Stimulated activated CD4-positive, alpha-beta T cell treated with anti-CD3 and anti-CD28 coated beads, Interleukin-2, amount 100 ng/mL, for 4 hours (primary cell): ENCODE data around the gene LIX1.

ENCODE experiments used
- DNase-seq: peaks from one replicate; pipeline ENCODE4 v3.0.0-alpha.2; 2020; ENCODE audit warnings: low read depth

The LIX1 gene

DNA sequence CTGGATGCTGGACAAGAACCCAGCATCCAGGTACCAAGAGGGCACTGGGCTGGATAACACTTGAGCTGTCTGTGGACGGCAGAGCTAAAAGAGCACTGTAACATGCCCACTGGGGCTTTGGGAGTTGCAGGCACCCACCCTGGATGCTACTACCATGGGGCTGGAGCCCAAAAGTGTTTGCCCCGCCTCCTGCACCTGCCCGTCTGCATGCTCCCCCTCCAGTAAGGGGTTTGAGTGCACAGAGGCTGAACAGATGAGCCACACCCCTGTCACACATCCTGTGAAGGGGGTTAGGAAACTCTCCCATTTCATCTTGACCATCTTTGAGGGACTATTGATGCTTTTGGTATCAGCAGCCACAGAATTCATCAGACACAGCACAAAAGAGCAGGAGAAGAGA is 69.0 kb downstream of the LIX1 start:
- DNase-seq = no peak

DNA sequence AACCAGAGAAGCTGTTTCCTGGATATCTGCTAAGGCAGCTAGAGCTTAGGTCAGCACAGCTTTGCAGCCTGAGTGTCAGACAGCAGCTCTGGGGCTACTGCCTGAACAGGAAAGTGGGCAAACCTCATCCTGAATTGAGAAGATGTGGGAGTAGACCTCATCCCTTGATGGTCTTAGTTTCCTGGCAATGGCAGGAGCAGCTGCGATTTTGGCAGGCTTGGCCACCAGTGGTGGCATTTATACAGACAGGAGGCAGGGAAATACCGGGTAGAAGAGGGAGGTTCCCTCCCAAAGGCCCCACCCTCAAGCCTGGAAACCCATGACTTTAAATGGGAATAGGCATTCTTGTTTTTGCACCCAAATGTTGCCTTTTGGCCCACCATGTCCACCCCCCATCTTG is 69.7 kb downstream of the LIX1 start:
- no peak for DNase-seq

- no peak for DNase-seq
These were observed 70.4 kb downstream of the LIX1 start for GRCh38 chr5:97071993-97072392.

DNA sequence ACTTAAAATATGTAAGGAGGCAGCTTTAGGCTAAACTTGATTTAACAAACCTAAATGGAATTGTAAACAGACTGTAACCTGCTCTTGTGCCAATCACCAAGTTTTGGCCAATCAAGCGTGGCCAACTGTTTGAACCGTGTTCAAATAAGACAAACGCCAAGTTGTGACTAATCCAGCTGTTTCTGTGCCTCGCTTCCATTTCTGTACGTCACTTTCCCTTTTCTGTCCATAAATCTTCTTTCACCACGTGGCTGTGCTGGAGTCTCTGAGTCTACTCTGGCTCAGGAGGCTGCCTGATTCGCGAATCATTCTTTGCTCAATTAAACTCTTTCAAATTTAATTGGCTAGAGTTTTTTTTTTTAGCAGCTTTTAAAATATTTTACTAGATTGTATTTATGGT is 71.3 kb downstream of the LIX1 start:
- no peak for DNase-seq

GRCh38 chr5:97070234-97070633 is 72.2 kb downstream of the LIX1 start:
- no peak for DNase-seq

GRCh38 chr5:97067296-97067850 is 75.0 kb downstream of the LIX1 start:
- DNase-seq = no peak

DNA sequence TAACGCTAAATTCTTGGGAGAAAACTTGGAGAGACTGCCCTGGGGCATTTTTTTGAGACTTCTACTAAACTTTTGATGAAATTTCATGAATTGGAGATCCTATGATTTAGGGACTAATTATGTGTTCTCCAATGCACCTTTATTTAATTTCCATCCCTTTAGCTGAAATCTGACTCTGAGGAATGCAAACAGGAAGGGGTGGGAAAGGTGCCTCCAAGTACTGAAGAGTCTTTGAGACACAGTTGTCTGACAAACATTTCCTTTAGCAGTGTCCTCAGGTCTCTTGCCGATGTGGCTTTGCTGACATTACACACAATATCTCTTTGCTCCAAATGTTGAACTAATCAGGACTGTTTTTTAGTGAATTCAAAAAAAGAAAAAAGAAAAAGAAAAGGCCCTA is 76.9 kb downstream of the LIX1 start:
- no peak for DNase-seq

DNA sequence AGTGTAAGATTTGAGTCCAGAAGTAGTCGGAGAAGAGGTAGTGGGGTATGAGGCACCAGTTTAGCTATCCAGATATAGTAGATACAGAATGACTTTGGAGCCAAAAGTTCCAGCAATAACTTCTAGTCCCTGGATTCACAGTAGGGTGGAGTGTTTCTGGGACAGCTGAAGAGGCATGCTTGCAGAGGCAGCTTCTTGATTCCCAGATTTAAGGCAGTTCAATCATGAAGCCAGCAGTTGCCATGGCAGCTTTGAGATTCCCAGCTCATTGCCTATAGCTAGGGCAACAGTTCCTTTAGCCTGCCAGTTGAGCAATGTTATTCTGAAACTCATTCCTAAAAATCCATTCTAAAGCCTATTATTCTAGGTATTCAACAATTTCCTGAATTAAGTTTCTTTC is 79.2 kb downstream of the LIX1 start:
- no peak for DNase-seq

GRCh38 chr5:97062046-97062445 is 80.4 kb downstream of the LIX1 start:
- no peak for DNase-seq

DNA sequence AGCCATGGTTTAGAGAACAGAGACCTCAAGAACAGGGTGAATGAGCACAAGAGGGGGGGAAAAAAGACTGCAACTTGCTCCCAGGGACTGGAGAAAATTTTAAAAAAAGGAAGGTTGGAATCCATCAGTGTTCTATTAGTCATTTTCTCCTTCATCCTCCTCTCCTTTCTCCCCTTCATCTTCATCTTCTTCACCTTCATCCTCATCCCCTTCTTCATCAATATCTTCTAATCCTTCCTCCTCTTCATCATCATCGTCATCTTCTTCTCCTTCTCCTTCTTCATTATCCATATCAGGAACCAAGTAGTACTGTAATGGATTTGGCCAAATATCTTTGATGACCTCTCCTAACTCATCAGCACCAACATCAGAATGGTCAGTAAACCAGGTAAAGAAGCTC is 86.1 kb downstream of the LIX1 start:
- DNase-seq = no peak

DNA sequence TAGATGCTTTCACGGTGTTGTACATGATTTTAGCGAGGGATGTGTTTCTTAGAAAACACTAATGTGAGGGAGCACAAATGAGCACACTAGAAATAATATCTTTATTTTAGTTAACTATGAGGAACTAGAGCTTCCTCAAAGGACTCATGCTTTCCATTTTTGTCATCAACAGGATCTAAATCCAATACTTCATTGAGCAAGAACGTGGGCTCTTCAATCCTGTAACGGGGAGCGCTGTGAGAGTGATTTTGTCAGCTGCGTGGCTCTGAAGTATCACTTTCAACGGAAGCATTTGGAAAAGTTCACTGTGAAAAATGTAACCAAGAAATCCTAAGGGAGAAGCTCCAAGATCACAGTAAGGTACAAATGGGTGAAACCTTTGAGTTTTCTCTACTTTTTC is 93.2 kb downstream of the LIX1 start:
- DNase-seq = no peak

- no peak for DNase-seq
These were observed 95.3 kb downstream of the LIX1 start for GRCh38 chr5:97047076-97047475.

DNA sequence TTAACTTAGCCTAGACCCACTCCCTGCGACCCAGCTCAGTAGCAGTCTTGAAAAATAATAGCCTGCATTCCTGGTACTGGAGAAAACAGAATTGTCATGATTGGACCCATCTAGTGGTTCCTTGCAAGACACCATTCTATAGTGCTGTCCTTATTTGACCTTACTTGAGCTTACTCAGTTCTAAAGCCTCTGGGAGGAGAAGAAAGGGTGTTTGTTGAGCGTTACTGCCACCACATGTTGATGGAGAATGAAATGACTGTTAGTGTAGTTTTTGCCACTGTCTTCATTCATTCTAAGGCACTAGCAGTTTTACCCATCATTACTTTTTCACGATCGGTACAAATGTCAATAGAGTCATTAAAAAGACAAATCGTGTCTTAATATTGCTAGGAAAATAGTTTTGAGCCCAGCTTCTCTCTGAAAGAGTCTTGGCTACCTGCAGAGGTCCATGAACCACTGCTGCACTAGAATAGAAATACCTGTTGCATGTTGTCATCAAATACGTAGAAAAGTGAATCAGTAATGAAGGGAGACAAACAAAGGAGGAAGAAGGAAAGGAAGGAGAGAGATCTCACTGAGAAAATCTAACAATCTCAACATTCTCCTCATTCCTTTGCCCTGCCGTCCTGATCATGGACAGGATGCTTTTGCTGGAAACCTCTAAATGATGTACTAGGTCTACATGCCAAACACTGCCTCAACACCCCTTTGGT is 96.0 kb downstream of the LIX1 start:
- DNase-seq = no peak

DNA sequence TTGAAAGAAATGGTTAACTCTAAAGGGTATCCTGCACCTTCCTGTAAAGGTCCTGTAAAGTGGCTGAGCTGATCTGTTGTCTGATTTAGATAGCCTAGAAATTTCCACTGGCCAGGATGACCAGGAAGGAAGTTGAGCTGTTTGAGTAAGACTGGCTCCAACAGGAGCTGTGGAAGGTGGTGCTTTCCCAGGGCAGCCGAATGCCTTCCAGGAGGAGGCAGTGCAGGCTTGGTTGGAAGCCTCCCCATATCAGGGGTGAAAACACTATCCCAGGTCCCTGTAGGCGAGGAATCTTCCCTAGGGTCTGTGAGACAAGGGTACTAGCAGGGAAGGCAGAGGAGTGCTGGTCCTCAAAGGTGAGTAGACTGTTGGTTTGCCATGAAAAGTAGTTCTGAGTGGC is 98.4 kb downstream of the LIX1 start:
- DNase-seq = no peak

DNA sequence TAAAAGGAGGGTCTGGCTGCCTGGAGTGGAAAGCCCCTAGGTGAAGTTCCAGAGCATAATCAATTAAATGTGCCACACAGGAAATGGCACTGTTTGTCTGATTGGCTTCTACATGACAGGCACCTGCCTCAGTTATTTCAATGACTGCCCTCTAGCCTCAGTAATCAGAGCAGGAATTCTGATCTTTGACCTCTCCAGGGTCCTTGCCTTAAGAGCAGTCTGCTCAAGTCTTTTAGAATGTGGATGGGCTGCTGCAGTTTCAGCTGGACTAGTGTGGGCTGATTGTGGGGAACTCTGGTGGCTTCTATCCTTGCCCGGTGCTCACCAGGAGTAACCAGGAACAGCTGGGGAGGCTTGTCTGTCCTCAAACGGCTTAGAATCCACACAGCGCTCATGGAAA is 98.9 kb downstream of the LIX1 start:
- no peak for DNase-seq

GRCh38 chr5:97042996-97043395 is 99.4 kb downstream of the LIX1 start:
- no peak for DNase-seq
